B cell (primary cell): ENCODE results near the gene VPS33B. TPM values are rescaled to one million over a fixed set of nuclear protein-coding genes. Genes with fewer than 3 reads are reported as not detected.

Experiments
- ATAC-seq: fragments of 200-7000 bp; cut with Tn5 transposase; one replicate; pipeline ENCODE4 v1.10.0; 2021; ENCODE audit warnings: low read depth, mild to moderate bottlenecking, moderate number of reproducible peaks, moderate library complexity
- CTCF ChIA-PET: fragments of 350-600 bp; sonication (Branson Sonifier 250); formaldehyde crosslinking; loops from one replicate; lab custom pipeline; 2021; ENCODE audit warnings: antibody characterized with exemption, inconsistent platforms; lab: Charles Lee
- POLR2A ChIA-PET: fragments of 350-600 bp; sonication (Branson Sonifier 250); formaldehyde crosslinking; loops from one replicate; lab custom pipeline; 2021; ENCODE audit warnings: antibody characterized with exemption; lab: Charles Lee
- DNase-seq: peaks from one replicate; pipeline ENCODE4 v3.0.0; 2013
- H2AFZ ChIP-seq: 2 replicates; pipeline ENCODE4 v1.6.1; 2012; ENCODE audit warnings: mild to moderate bottlenecking, low read depth, low read length; ENCODE audit not compliant: insufficient read depth, poor library complexity, severe bottlenecking
- H3K27ac ChIP-seq, 2 donors: 1 replicate in 1 of 2; 2 replicates in 1 of 2; pipeline ENCODE4 v1.5.1; 2012 to 2013; ENCODE audit warnings: low read length in 2 of 2, mild to moderate bottlenecking in 2 of 2, moderate library complexity in 1 of 2
- H3K27me3 ChIP-seq, 4 experiments: fragments of 200-600 bp in 1 of 4; sonication (generic) in 1 of 4; replicated peaks in 1 of 4; 1 replicate in 2 of 4; 2 replicates in 2 of 4; pipeline versions ENCODE4 v1.6.1 to v1.7.0; 2013 to 2016; ENCODE audit warnings: low read length in 3 of 4, mild to moderate bottlenecking in 2 of 4, mixed read lengths in 1 of 4, moderate library complexity in 1 of 4; ENCODE audit not compliant: insufficient read depth in 4 of 4, control insufficient read depth in 3 of 4; ENCODE audit errors: control extremely low read depth in 1 of 4
- H3K36me3 ChIP-seq, 2 experiments: replicated peaks in 1 of 2; 1 replicate in 1 of 2; 2 replicates in 1 of 2; pipeline versions ENCODE4 v1.6.1 to v1.7.1; 2013; ENCODE audit warnings: low read length in 1 of 2; ENCODE audit not compliant: insufficient read depth in 2 of 2, control insufficient read depth in 1 of 2; ENCODE audit errors: control extremely low read depth in 1 of 2, extremely low read depth in 1 of 2
- H3K4me1 ChIP-seq, 2 donors: fragments of 200-600 bp in 1 of 2; sonication (generic) in 1 of 2; 1 replicate in 1 of 2; 2 replicates in 1 of 2; pipeline versions ENCODE4 v1.5.1 to v1.6.1; 2013 to 2017; ENCODE audit warnings: low read length in 2 of 2; ENCODE audit not compliant: control insufficient read depth in 2 of 2, insufficient read depth in 2 of 2
- H3K4me2 ChIP-seq: replicated peaks from 2 replicates; pipeline ENCODE3; 2012; ENCODE audit warnings: mild to moderate bottlenecking, low read depth, low read length; ENCODE audit not compliant: poor library complexity, severe bottlenecking
- H3K4me3 ChIP-seq, 5 experiments: fragments of 200-600 bp in 1 of 5; sonication (generic) in 1 of 5; 1 replicate in 3 of 5; 2 replicates in 2 of 5; pipeline versions ENCODE4 v1.5.1 to v1.7.0; 2011 to 2016; ENCODE audit warnings: low read length in 4 of 5, mild to moderate bottlenecking in 4 of 5, low read depth in 2 of 5, control low read depth in 1 of 5, moderate library complexity in 1 of 5; ENCODE audit not compliant: insufficient read depth in 1 of 5; ENCODE audit errors: control extremely low read depth in 1 of 5, extremely low read depth in 1 of 5
- H3K79me2 ChIP-seq: fragments of 200-600 bp; sonication (generic); one replicate; pipeline ENCODE4 v1.6.0; 2016; ENCODE audit warnings: low read length; ENCODE audit not compliant: control insufficient read depth, insufficient read depth
- H3K9ac ChIP-seq: fragments of 200-600 bp; sonication (generic); 2 replicates; pipeline ENCODE4 v1.6.1; 2017; ENCODE audit warnings: mild to moderate bottlenecking, low read length, moderate library complexity
- H3K9me3 ChIP-seq, 3 donors: one replicate each; pipeline versions ENCODE4 v1.6.1 to v1.7.1; 2013; ENCODE audit warnings: low read length in 2 of 3; ENCODE audit not compliant: control insufficient read depth in 2 of 3, insufficient read depth in 1 of 3; ENCODE audit errors: control extremely low read depth in 1 of 3
- H4K20me1 ChIP-seq: 2 replicates; pipeline ENCODE4 v1.6.0; 2012; ENCODE audit warnings: mild to moderate bottlenecking, low read length; ENCODE audit not compliant: insufficient read depth, control insufficient read depth, poor library complexity, severe bottlenecking
- H3K27ac Mint-ChIP-seq: one replicate; pipeline ENCODE4 v1.8.0; 2021; ENCODE audit warnings: mixed read lengths
- H3K27me3 Mint-ChIP-seq: one replicate; pipeline ENCODE4 v1.8.0; 2021; ENCODE audit warnings: mixed read lengths
- H3K4me1 Mint-ChIP-seq: one replicate; pipeline ENCODE4 v1.8.0; 2021; ENCODE audit warnings: mixed read lengths
- H3K4me3 Mint-ChIP-seq: one replicate; pipeline ENCODE4 v1.8.0; 2021; ENCODE audit warnings: mixed read lengths
- H3K9me3 Mint-ChIP-seq: one replicate; pipeline ENCODE4 v1.8.0; 2022; ENCODE audit warnings: mixed read lengths; ENCODE audit not compliant: insufficient read depth
- EZH2 ChIP-seq: IDR thresholded peaks from 2 replicates; pipeline ENCODE4 v1.6.1; 2012; ENCODE audit warnings: borderline replicate concordance, low read depth, mild to moderate bottlenecking, moderate library complexity, low read length; ENCODE audit not compliant: insufficient read depth, poor library complexity, severe bottlenecking
- WGBS: methylation state at CpG from one replicate; pipeline ENCODE4 v1.1.5; 2013; ENCODE audit warnings: missing lambda C conversion rate; ENCODE audit not compliant: insufficient coverage; 5-methylcytosine and 5-hydroxymethylcytosine counted together
- intact Hi-C: fragments of 100-400 bp; cut with micrococcal nuclease; formaldehyde crosslinking; loops from one replicate; pipeline ENCODE4 v1.10.0; 2022
- polyA plus RNA-seq: library from polyadenylated mRNA; depleted of rRNA; stranded (reverse); fragments of >200 nt; gene quantifications from 2 replicates; pipeline ENCODE4 v1.2.3, GENCODE V29; 2012
- total RNA-seq, 2 donors: library from RNA; stranded (reverse); fragments of 120-200 nt in 1 of 2; gene quantifications; 1 replicate in 1 of 2; 2 replicates in 1 of 2; pipeline versions ENCODE4 v1.2.3 to v1.2.4, GENCODE V29; 2013 to 2022
- TF ChIP-seq, protein P1 (sequence below): fragments of 200-600 bp; IDR thresholded peaks from one replicate; pipeline ENCODE4 v1.8.0; 2022; ENCODE audit warnings: antibody characterized with exemption, mild to moderate bottlenecking

Gene VPS33B
- total and polyA plus RNA-seq, 2 donors (not counting 1 experiment from before 2014, with no cell fraction given): 17.4 to 30.0 TPM

DNA sequence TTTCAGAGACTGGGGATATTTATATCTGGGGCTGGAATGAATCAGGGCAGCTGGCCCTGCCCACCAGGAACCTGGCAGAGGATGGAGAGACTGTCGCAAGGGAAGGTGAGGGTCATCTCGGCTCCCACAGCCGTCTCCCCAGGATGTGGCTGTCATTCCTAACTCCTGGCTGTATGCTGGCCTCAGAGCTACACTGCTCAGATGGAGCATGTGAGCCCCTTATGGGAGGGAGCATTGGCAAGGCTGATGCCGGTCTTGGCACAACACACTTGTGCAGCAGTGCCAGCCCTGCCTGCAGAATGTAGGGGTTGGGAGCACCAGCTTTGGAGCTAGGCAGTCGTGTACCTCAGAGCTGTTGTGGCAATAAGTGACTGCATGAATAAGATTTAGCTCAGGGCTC, 62.5 kb downstream of the VPS33B start:
- no peak for DNase-seq
- Histone ChIP-seq H4K20me1 (peaks cover 12% of the 10 kb centered on the region), H3K9me3 (no peaks in the 10 kb centered on the region), H3K36me3 (peaks cover 0 to 29% of the 10 kb centered on the region in 2 experiments), H3K9ac (no peak overlapping the region), H3K27ac (no peak overlapping the region), H2AFZ (no peak overlapping the region), H3K27me3 (no peaks in the 10 kb centered on the region), H3K4me1 (peaks cover 13 to 18% of the 10 kb centered on the region in 2 donors), H3K4me3 (no peak overlapping the region), H3K4me2 (no peak overlapping the region), H3K79me2 (peaks cover 13% of the 10 kb centered on the region)
- WGBS: 100% methylated on average over 4 of the region's 5 CpGs
- ATAC-seq: no peak
- intact Hi-C loops: loop anchor here (5.0 kb wide), 1 partner anchor 62 kb away; the partner anchor contains the start of gene VPS33B
- ChIA-PET CTCF (interaction anchor here (1.4 to 8.7 kb wide), 2 partner anchors 27 to 181 kb away, joined by 3 to 118 read pairs; partner anchors contain the start of genes HDDC3 and UNC45A), POLR2A (no interaction called here)
- Mint-ChIP-seq H3K9me3 (no peaks in the 10 kb centered on the region), H3K4me3 (no peak overlapping the region), H3K27ac (no peak overlapping the region), H3K27me3 (no peaks in the 10 kb centered on the region), H3K4me1 (peaks cover 15% of the 10 kb centered on the region)
- TF ChIP-seq, protein P1, sequence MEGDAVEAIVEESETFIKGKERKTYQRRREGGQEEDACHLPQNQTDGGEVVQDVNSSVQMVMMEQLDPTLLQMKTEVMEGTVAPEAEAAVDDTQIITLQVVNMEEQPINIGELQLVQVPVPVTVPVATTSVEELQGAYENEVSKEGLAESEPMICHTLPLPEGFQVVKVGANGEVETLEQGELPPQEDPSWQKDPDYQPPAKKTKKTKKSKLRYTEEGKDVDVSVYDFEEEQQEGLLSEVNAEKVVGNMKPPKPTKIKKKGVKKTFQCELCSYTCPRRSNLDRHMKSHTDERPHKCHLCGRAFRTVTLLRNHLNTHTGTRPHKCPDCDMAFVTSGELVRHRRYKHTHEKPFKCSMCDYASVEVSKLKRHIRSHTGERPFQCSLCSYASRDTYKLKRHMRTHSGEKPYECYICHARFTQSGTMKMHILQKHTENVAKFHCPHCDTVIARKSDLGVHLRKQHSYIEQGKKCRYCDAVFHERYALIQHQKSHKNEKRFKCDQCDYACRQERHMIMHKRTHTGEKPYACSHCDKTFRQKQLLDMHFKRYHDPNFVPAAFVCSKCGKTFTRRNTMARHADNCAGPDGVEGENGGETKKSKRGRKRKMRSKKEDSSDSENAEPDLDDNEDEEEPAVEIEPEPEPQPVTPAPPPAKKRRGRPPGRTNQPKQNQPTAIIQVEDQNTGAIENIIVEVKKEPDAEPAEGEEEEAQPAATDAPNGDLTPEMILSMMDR: no peak
- TF ChIP-seq EZH2: no peak

DNA sequence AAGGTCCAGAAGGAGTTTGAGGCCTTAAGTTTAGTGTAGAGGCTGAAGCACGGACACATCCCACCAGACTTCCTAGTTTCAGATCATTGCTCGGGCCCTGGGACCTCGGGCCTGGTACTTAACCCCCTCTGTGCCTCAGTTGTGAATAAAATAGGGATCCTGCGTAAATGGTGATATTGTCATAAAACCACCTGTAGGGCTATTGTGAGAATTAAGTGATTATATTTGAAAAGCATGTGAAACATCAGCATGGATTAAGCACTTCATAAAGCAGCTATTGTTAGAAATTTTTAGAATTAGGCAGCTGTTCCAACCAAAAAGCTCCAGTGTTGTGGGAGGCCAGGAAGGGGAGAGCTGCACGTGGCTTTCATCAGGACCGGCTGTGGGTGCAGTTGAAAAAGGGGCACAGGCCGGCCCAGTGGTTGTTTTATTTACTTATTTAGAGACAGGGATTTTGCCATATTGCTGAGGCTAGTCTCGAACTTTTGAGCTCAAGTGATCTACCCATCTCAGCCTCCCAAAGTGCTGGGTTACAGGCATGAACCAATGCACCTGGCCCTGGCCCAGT, 63.3 kb downstream of the VPS33B start:
- H3K27me3 ChIP-seq: no peaks in the 10 kb centered on the region
- intact Hi-C loops: loop anchor here (5.0 kb wide), 1 partner anchor 63 kb away; the partner anchor contains the start of gene VPS33B
- no peak for DNase-seq
- no peak overlapping the region for H3K4me3 Mint-ChIP-seq
- H3K27ac ChIP-seq: no peak overlapping the region
- 91% methylated on average over 4 of the region's 8 CpGs for WGBS
- ChIA-PET POLR2A (interaction anchor here (0.7 kb wide), 1 partner anchor 343 kb away, joined by 4 read pairs; no protein-coding TSS in a partner anchor), CTCF (interaction anchor here (0.6 to 8.7 kb wide), 7 partner anchors 10 to 182 kb away, joined by 3 to 118 read pairs (median 5); partner anchors contain the start of genes HDDC3 and UNC45A)
- no peak overlapping the region for H3K9ac ChIP-seq
- peaks cover 16 to 22% of the 10 kb centered on the region in 2 donors for H3K4me1 ChIP-seq
- no peak for ATAC-seq
- H2AFZ ChIP-seq: no peak overlapping the region
- peaks cover 12% of the 10 kb centered on the region for H4K20me1 ChIP-seq
- no peak overlapping the region for H3K4me3 ChIP-seq
- no peak overlapping the region for H3K27ac Mint-ChIP-seq
- H3K4me2 ChIP-seq: no peak overlapping the region
- TF ChIP-seq, protein P1: no peak
- TF ChIP-seq EZH2: no peak
- H3K9me3 Mint-ChIP-seq: no peaks in the 10 kb centered on the region
- H3K4me1 Mint-ChIP-seq: peaks cover 19% of the 10 kb centered on the region
- peaks cover 13% of the 10 kb centered on the region for H3K79me2 ChIP-seq
- H3K36me3 ChIP-seq: peaks cover 0 to 28% of the 10 kb centered on the region in 2 experiments
- H3K27me3 Mint-ChIP-seq: no peaks in the 10 kb centered on the region
- H3K9me3 ChIP-seq: no peaks in the 10 kb centered on the region
